ENCODE results near the gene POLR3G.

The POLR3G gene

GRCh38 chr5:90446961-90447360, 27.7 kb upstream of the POLR3G start:
- Mint-ChIP-seq H3K36me3 (ENCODE audit: low read depth) (peaks cover 6% of the 10 kb centered on the region), H3K27me3 (ENCODE audit: low read depth, poor library complexity) (no peaks in the 10 kb centered on the region), H3K27ac (no peak overlapping the region), H3K9me3 (peaks cover 28% of the 10 kb centered on the region), H3K4me3 (no peak overlapping the region), H3K4me1 (no peaks in the 10 kb centered on the region)
- TF ChIP-seq CTCF (IDR thresholded peaks at IDR 0.05): no peak
- no peak for DNase-seq

- no peak for TF ChIP-seq CTCF (IDR thresholded peaks at IDR 0.05)
- DNase-seq: no peak
- Mint-ChIP-seq H3K4me1 (no peaks in the 10 kb centered on the region), H3K27ac (no peak overlapping the region), H3K4me3 (no peak overlapping the region), H3K9me3 (peaks cover 14% of the 10 kb centered on the region), H3K36me3 (ENCODE audit: low read depth) (peaks cover 45% of the 10 kb centered on the region), H3K27me3 (ENCODE audit: low read depth, poor library complexity) (no peaks in the 10 kb centered on the region)
Observed at GRCh38 chr5:90461288-90461687, 13.4 kb upstream of the POLR3G start.

- H3K4me1 Mint-ChIP-seq: peaks cover 33% of the 10 kb centered on the region
- no peak for DNase-seq
- H3K36me3 Mint-ChIP-seq (ENCODE audit: low read depth): peaks cover 36% of the 10 kb centered on the region
- H3K27ac Mint-ChIP-seq: no peak overlapping the region
- H3K4me3 Mint-ChIP-seq: peak overlapping the region; percentile 96
- H3K27me3 Mint-ChIP-seq (ENCODE audit: low read depth, poor library complexity): peaks cover 4% of the 10 kb centered on the region
- peaks cover 27% of the 10 kb centered on the region for H3K9me3 Mint-ChIP-seq
- no peak for TF ChIP-seq CTCF (IDR thresholded peaks at IDR 0.05)
Observed at GRCh38 chr5:90472783-90473395, 1.8 kb upstream of the POLR3G start.

- peak; percentile 67 for DNase-seq
- H3K9me3 Mint-ChIP-seq: peaks cover 20% of the 10 kb centered on the region
- peaks cover 33% of the 10 kb centered on the region for H3K4me1 Mint-ChIP-seq
Observed at GRCh38 chr5:90473396-90474234, 1.0 kb upstream of the POLR3G start.

GRCh38 chr5:90475436-90475980, 844 bp downstream of the POLR3G start:
- H3K9me3 Mint-ChIP-seq: peaks cover 3% of the 10 kb centered on the region
- peak; percentile 15 for DNase-seq
- TF ChIP-seq CTCF (IDR thresholded peaks at IDR 0.05): no peak
- no peak overlapping the region for H3K27ac Mint-ChIP-seq
- H3K27me3 Mint-ChIP-seq (ENCODE audit: low read depth, poor library complexity): peaks cover 4% of the 10 kb centered on the region
- H3K36me3 Mint-ChIP-seq (ENCODE audit: low read depth): peaks cover 10% of the 10 kb centered on the region
- H3K4me3 Mint-ChIP-seq: peak overlapping the region; percentile 96
- H3K4me1 Mint-ChIP-seq: peaks cover 33% of the 10 kb centered on the region

More at GRCh38 chr5:90473396-90474234, 1.0 kb upstream of the POLR3G start:
- peaks cover 4% of the 10 kb centered on the region for H3K27me3 Mint-ChIP-seq (ENCODE audit: low read depth, poor library complexity)
- peak overlapping the region; percentile 96 for H3K4me3 Mint-ChIP-seq
- H3K27ac Mint-ChIP-seq: peak overlapping the region; percentile 98
- H3K36me3 Mint-ChIP-seq (ENCODE audit: low read depth): peaks cover 29% of the 10 kb centered on the region
- TF ChIP-seq CTCF (IDR thresholded peaks at IDR 0.05): no peak

All from nephron progenitor cell (in vitro differentiated cells).